ENCODE data around the gene SLC1A2.

GRCh38 chr11:35290876-35291275, 128.5 kb downstream of the SLC1A2 start:
- TF ChIP-seq CTCF (IDR thresholded peaks at IDR 0.05; ENCODE audit: low read depth, low read length) (no peak), MYC (IDR thresholded peaks at IDR 0.05; ENCODE audit: low read depth, low read length) (no peak), POLR2A (IDR thresholded peaks at IDR 0.05; ENCODE audit: extremely low read depth, insufficient read length) (no peak), MAX (IDR thresholded peaks at IDR 0.05; ENCODE audit: low read depth, low read length) (no peak)
